Pancreas (tissue), 10 donors: ENCODE data around the gene KRT9. TPM values are rescaled to one million over a fixed set of nuclear protein-coding genes. Genes with fewer than 3 reads are reported as not detected.
"Not testable (repeated sequence)": the region's sequence is repeated elsewhere in the genome, so short reads cannot be mapped to it uniquely, and the experiment has no call there.

Experiments
- ATAC-seq, 4 donors: fragments of 200-7000 bp; cut with Tn5 transposase; one replicate each; pipeline versions ENCODE4 v1.8.0 to v1.9.1; 2020; ENCODE audit warnings: mild to moderate bottlenecking in 4 of 4, moderate library complexity in 4 of 4
- DNase-seq, 6 donors: peaks; one replicate each; pipeline ENCODE4 v3.0.0-alpha.2; 2020
- FAIRE-seq: peaks from 2 replicates; lab custom pipeline; 2012; peaks lifted over from hg19 to GRCh38; lab: Jason Lieb, UNC
- H3K27ac ChIP-seq, 4 donors: fragments of 200-600 bp; sonication (generic); 1 replicate in 3 of 4; 2 replicates in 1 of 4; pipeline versions ENCODE4 v1.5.0 to v1.8.0; 2020
- H3K27me3 ChIP-seq, 4 donors: fragments of 200-600 bp; one replicate each; pipeline ENCODE4 v1.8.0; 2021
- H3K36me3 ChIP-seq, 3 donors: fragments of 200-600 bp; sonication (generic) in 1 of 3; one replicate each; pipeline versions ENCODE4 v1.5.0 to v1.8.0; 2020 to 2021
- H3K4me1 ChIP-seq, 3 donors: fragments of 200-600 bp; one replicate each; pipeline ENCODE4 v1.8.0; 2021
- H3K4me3 ChIP-seq, 4 donors: fragments of 200-600 bp; sonication (generic) in 2 of 4; one replicate each; pipeline versions ENCODE4 v1.5.0 to v1.8.0; 2020 to 2021
- H3K9me3 ChIP-seq, 4 donors: fragments of 200-600 bp; one replicate each; pipeline ENCODE4 v1.8.0; 2021
- CTCF ChIP-seq, 4 donors: fragments of 200-600 bp; sonication (generic) in 3 of 4; IDR thresholded peaks; one replicate each; pipeline versions ENCODE4 v1.5.0 to v1.8.0; 2021; ENCODE audit warnings: antibody characterized with exemption in 4 of 4
- WGBS, 2 donors: extraction: QIAGEN DNeasy Blood & Tissue Kit; methylation state at CpG; one replicate each; pipeline ENCODE4 v1.1.7; 2013; 5-methylcytosine and 5-hydroxymethylcytosine counted together
- intact Hi-C, 3 donors: fragments of 100-400 bp; cut with DNase I; formaldehyde crosslinking; loops; one replicate each; pipeline versions ENCODE4 v1.11.1 to v1.14.2; 2022
- polyA plus RNA-seq, 2 donors: library from polyadenylated mRNA; stranded (reverse); fragments of 200-250 nt; gene quantifications; one replicate each; pipeline ENCODE4 v1.2.3, GENCODE V29; 2013
- total RNA-seq, 6 donors: library from RNA; stranded (reverse); fragmentation: NEBNext Ultra II Directional in 4 of 6; extraction: Animal tissue kit (Norgen Biotek cat#: 25700) in 4 of 6; gene quantifications; one replicate each; pipeline versions ENCODE4 v1.2.1 to v1.2.4, GENCODE V29; 2021 to 2023
- donor health status: healthy with polysubstance abuse.
- donor health status: DM: no; HTN: no; CAD: no; lungs with moderate emphysema.
- donor health status: DM: no; HTN: no; CAD: no.
- donor health status: control.
- donor health status: control.
- donor health status: Bipolar disorder and iron deficiency.
- donor health status: DM: yes; HTN: yes; CAD: no.
- donor health status: DM: no; HTN: no; CAD: no.
- donor health status: DM: no; HTN: no; CAD: no.
- donor health status: DM: yes; HTN: yes; CAD: no.

KRT9 gene
- total and polyA plus RNA-seq, 8 donors, result not detected

- no peaks in the 10 kb centered on the region for H3K4me1 ChIP-seq
- ATAC-seq, result no peak
- no peak overlapping the region for H3K27ac ChIP-seq
- intact Hi-C loops, result no loop called here
- H3K4me3 ChIP-seq, result no peak overlapping the region
- FAIRE-seq, result no peak
- H3K36me3 ChIP-seq, result no peaks in the 10 kb centered on the region
- no peak for TF ChIP-seq CTCF (IDR thresholded peaks at IDR 0.05)
- no peaks in the 10 kb centered on the region for H3K27me3 ChIP-seq
- H3K9me3 ChIP-seq, result no peaks in the 10 kb centered on the region
- no peak for DNase-seq
- WGBS, 2 donors, result 60 to 77% methylated on average over 2 of the region's 2 CpGs
These were observed 8.4 kb upstream of the KRT9 start for GRCh38 chr17:41580244-41580575.

- Histone ChIP-seq H3K27me3 (no peaks in the 10 kb centered on the region), H3K4me3 (no peak overlapping the region), H3K36me3 (no peaks in the 10 kb centered on the region), H3K9me3 (no peaks in the 10 kb centered on the region), H3K4me1 (no peaks in the 10 kb centered on the region), H3K27ac (no peak overlapping the region)
- ATAC-seq (peak; percentile 96 to 100 (median 97)), FAIRE-seq (no peak), DNase-seq (peak; percentile 77 to 91 (median 88))
- intact Hi-C loops, result loop anchor here in 1 of 3 donors (10.0 kb wide), 1 partner anchor 65 kb away; no protein-coding TSS in a partner anchor
- TF ChIP-seq CTCF (IDR thresholded peaks at IDR 0.05), result peak; percentile 70 to 86 (median 78)
- 37 to 42% methylated on average over 18 of the region's 18 CpGs for WGBS, 2 donors
These were observed 7.8 kb upstream of the KRT9 start for GRCh38 chr17:41579484-41580243.

GRCh38 chr17:41578971-41579370 is 7.1 kb upstream of the KRT9 start:
- 70 to 76% methylated on average over 5 of the region's 5 CpGs for WGBS, 2 donors
- Histone ChIP-seq H3K9me3 (no peaks in the 10 kb centered on the region), H3K4me1 (no peaks in the 10 kb centered on the region), H3K36me3 (no peaks in the 10 kb centered on the region), H3K27me3 (no peaks in the 10 kb centered on the region), H3K4me3 (no peak overlapping the region), H3K27ac (no peak overlapping the region)
- peak in 1 of 4 donors; percentile 2 for ATAC-seq
- FAIRE-seq, result no peak
- intact Hi-C loops, result loop anchor here in 1 of 3 donors (10.0 kb wide), 1 partner anchor 66 kb away; no protein-coding TSS in a partner anchor
- TF ChIP-seq CTCF (IDR thresholded peaks at IDR 0.05), result no peak
- no peak for DNase-seq

DNA sequence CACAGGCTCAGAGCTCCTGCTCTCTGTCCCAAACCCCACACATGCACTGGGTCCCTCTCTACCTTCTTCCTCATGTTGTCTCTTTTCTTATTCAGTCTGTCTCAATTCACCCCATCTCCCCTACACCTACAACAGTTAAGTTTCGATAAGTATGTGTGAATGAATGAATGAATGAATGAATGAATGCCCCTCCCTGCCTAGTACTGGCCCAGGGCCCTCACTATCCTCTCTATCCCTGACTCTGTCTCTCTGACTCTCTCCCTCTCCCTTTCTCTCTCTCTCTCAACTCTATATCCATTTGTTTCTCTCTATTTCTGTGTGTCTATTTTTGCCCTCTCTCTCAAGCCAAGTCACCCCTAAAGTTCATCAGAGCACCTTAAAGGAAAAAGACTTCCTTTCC is 6.7 kb upstream of the KRT9 start:
- H3K27me3 ChIP-seq, result no peaks in the 10 kb centered on the region
- H3K36me3 ChIP-seq, result no peaks in the 10 kb centered on the region
- TF ChIP-seq CTCF (IDR thresholded peaks at IDR 0.05), result no peak
- no peaks in the 10 kb centered on the region for H3K4me1 ChIP-seq
- DNase-seq (no peak), FAIRE-seq (no peak), ATAC-seq (no peak)
- no peak overlapping the region for H3K4me3 ChIP-seq
- no peaks in the 10 kb centered on the region for H3K9me3 ChIP-seq
- no peak overlapping the region for H3K27ac ChIP-seq
- intact Hi-C loops, result loop anchor here in 1 of 3 donors (10.0 kb wide), 1 partner anchor 66 kb away; no protein-coding TSS in a partner anchor
- WGBS, 2 donors, result 83 to 93% methylated on average over 1 of the region's 1 CpG

DNA sequence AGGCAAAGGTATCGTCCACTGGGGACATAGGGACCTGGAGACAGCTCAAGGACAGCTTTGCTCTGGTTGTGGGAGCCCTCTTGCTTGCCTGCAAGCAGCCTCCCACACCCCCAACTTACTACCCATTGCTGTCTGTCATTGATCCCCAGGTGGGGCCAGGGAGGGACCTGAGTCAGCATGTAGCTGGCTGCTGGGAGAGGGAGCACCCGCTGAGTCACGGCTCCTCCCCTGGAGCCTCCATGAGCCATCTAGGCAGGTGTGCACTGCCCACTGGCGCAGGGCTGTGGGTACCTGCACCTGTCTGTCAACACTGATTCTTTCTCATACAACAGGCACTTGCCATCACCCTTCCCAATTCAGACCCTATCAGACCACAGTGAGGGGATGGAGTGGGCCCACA is 4.9 kb upstream of the KRT9 start:
- DNase-seq, H3K4me3 ChIP-seq, ATAC-seq, H3K36me3 ChIP-seq, FAIRE-seq, H3K4me1 ChIP-seq, H3K9me3 ChIP-seq, H3K27ac ChIP-seq, H3K27me3 ChIP-seq: not testable (repeated sequence)
- intact Hi-C loops, result loop anchor here in 1 of 3 donors (10.0 kb wide), 1 partner anchor 68 kb away; no protein-coding TSS in a partner anchor
- 61% methylated on average over 2 to 4 of the region's 4 CpGs for WGBS, 2 donors
